ENCODE results near the gene UBXN11.
A peak's percentile ranks its signal among the peaks of the same experiment; 100 is the strongest.

The UBXN11 gene

GRCh38 chr1:26285366-26286063 is 20.9 kb downstream of the UBXN11 start:
- no peak for DNase-seq (ENCODE audit: low read depth)

- DNase-seq (ENCODE audit: low read depth), result peak; percentile 87
These were observed 21.7 kb downstream of the UBXN11 start for GRCh38 chr1:26284597-26285347.

GRCh38 chr1:26283871-26284596 is 22.4 kb downstream of the UBXN11 start:
- DNase-seq (ENCODE audit: low read depth), result no peak

GRCh38 chr1:26283279-26283853 is 23.1 kb downstream of the UBXN11 start:
- DNase-seq (ENCODE audit: low read depth), result no peak

DNA sequence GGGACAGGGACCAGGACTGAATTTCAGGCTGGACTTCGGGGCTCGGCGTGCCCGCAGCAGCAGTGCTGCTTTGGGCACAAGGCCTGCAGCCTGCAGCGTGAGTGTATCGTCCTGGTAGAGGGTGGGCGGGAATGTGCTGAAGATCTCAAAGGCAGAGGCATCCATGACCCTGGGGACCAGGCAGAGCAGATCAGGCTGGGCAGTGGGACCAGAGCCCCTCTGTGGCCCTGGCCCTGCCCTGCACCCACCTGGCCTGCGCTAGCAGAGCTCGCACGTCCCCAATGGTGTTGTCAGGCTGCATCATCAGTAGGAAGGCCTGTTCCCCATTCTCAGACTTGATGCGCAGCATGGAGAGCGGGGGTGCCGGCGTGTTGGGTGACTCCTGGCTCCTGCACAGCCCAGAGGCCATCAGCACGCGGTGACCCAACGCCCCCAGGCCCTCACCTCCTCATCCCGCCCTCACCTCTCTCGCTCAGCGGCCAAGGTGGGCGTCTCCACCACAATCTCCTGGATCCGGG is 24.0 kb downstream of the UBXN11 start:
- DNase-seq (ENCODE audit: low read depth), result no peak

DNA sequence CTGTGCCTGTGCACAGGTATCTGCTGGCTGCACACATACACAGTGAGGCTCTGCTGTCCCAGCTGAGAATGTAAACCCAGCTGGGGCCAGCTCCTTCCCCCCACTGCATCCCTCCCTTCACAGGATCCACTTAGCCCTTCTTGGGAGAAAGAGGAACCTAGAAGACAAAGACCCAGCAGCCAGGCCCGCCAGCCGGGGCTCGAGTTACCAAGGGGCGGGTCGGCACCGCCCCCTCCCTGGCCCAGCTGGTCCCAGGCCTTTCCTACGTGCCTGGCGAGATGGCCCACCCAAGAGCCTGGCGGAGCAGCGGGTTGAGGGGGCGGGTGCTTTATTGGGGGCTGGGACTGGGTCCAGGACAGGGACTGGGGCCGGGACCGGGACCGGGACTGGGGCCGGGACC is 24.5 kb downstream of the UBXN11 start:
- DNase-seq (ENCODE audit: low read depth), result no peak

DNA sequence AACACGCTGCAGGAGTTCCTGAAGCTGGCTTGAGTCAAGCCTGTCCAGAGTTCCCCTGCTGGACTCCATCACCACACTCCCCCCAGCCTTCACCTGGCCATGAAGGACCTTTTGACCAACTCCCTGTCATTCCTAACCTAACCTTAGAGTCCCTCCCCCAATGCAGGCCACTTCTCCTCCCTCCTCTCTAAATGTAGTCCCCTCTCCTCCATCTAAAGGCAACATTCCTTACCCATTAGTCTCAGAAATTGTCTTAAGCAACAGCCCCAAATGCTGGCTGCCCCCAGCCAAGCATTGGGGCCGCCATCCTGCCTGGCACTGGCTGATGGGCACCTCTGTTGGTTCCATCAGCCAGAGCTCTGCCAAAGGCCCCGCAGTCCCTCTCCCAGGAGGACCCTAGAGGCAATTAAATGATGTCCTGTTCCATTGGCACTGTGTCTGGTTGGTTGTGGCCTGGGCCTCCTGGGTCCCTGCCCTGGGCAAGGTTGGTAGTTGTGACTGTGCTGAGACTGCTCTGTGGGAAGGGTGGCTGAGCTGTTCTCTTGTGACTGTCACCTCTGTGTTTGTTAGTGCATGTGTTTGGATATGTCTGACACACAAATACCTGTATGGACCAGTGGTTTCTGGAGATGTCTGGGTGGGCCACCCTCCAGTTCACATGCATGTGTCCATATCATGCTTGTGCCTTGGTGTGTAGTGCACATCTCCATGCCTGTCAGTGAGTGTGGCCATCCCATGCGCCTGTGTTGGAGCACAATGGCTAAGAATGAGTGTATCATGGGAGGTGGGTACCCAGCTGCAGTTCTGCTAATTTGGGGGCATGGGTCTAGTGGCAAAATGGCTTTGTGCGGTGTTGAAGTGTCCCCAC is 25.1 kb downstream of the UBXN11 start:
- DNase-seq (ENCODE audit: low read depth), result no peak

DNA sequence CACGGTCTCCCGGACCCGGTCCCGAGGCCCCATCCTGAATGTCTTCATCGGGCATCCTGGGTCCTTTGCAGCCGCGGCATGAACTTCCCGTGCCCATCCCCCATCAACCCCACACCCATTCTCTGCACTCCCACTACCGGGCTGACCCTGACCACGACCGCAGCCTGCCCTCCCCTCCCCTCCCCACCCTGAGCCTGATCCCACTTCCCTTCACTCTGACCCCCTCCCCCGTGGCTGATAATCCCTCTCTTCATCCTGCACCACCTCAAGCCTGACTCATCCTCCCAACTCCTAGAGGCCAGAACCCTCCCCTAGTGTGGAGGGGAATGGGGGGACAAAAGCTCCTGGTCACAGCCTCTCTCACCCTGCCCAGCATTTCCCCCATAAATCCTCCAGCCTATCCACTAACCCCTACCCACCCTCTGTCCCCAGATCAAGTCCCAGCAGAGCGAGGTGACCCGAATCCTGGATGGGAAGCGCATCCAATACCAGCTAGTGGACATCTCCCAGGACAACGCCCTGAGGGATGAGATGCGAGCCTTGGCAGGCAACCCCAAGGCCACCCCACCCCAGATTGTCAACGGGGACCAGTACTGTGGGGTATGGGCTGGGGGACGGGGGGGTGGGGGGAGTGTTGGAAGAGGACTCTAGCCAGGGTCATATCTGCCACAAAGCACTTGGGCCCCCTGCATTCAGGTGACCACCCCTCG is 25.9 kb downstream of the UBXN11 start:
- no peak for DNase-seq (ENCODE audit: low read depth)

DNA sequence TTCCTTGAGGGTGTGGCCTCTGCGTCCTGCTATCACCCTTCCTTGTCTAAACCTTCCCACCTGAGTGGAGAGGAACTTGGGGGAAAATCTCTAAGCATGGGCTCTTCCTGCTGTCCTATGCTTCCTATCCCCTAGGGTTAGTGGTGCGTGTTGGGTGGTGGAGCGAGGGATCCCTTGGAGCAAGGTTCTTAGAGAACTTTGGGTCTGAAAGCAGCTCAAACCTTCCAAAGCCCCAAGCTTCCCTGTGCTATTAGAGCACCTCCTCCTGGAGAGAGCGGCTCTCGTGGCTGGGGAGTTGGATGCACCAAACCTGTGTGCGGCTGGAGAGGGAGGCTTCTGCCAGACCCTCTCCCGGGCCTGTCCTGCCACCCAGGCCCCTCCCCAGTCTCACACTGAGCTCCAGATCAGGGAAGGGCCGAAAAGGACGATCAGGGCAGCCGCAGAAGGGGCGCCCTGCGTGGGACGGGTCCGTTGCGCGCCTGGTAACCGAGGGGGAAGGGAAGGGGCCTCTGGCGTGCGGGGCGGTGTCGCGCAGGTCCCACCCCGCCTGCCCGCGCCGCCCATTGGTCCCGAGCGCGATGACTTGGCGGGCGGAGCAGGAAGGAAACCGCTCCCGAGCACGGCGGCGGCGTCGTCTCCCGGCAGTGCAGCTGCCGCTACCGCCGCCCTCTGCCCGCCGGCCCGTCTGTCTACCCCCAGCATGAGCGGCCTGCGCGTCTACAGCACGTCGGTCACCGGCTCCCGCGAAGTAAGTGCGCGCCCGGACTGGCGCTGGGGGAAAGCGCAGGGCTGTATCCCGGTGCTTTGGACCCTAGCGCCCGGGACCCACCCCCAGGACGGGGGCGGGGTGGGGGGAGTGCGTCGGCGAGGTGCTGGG is 26.7 kb downstream of the UBXN11 start, which contains the start of gene SH3BGRL3:
Gene SH3BGRL3 (plus strand): TSS at position 631 of the 877 bp plus-strand sequence. CDS start 70 bp downstream, at position 701.
- DNase-seq (ENCODE audit: low read depth), result peak; percentile 61

DNA sequence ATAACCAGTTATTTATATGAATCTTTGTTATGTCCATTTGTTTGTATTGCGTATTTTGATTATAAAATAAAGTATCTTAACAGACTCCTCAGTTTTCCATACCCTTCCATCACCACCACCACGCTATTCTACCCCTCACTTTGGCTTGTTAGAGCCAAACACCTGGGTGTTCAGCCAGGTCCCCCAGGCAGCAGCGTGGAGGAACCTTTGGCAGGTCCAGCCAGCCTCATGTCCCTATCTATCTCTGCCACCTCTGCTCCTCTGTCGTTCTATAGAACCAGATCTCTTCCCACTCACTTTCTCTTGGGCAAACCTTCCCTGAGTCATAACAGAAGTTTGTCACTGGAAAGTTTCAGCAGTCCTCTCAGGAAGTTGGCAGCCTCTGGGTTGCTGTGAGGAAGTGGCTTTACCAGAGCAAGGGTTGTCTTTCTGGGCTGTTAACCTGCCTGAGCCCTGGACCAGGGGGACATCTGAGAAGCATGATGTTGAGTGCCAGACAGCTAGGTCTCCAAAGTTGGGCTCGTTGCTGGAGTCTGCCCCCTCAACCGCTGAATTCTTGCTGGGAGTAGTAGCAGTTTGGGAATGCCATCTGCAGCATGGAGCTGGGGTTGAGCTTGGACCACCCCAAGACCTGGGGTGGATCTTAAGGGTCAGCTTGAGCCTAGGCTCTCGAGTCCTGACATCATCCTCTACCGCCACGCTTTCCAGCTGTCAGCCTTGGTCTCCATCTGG is 27.5 kb downstream of the UBXN11 start:
- DNase-seq (ENCODE audit: low read depth), result no peak

GRCh38 chr1:26278303-26278702 is 28.1 kb downstream of the UBXN11 start:
- no peak for DNase-seq (ENCODE audit: low read depth)

- no peak for DNase-seq (ENCODE audit: low read depth)
These were observed 28.7 kb downstream of the UBXN11 start for GRCh38 chr1:26277719-26278118.

GRCh38 chr1:26277261-26277661 is 29.2 kb downstream of the UBXN11 start:
- DNase-seq (ENCODE audit: low read depth), result no peak

DNA sequence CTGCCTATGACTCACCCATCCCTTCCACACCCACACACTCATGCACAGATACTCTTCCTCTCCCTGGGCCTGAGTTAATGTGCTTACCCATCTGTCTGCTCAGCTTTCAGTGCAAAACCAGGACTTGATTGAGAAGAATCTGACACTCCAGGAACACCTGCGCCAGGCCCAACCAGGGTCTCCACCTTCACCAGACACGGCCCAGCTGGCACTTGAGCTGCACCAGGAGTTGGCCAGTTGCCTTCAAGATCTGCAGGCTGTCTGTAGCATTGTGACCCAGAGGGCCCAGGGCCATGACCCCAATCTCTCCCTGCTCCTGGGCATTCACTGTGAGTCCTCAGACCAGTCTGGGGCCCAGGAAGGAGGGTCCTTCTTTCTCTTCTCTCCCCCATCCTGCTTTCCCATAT is 30.0 kb downstream of the UBXN11 start:
- no peak for DNase-seq (ENCODE audit: low read depth)

GRCh38 chr1:26275580-26276431 is 30.6 kb downstream of the UBXN11 start:
- DNase-seq (ENCODE audit: low read depth), result peak; percentile 67

DNA sequence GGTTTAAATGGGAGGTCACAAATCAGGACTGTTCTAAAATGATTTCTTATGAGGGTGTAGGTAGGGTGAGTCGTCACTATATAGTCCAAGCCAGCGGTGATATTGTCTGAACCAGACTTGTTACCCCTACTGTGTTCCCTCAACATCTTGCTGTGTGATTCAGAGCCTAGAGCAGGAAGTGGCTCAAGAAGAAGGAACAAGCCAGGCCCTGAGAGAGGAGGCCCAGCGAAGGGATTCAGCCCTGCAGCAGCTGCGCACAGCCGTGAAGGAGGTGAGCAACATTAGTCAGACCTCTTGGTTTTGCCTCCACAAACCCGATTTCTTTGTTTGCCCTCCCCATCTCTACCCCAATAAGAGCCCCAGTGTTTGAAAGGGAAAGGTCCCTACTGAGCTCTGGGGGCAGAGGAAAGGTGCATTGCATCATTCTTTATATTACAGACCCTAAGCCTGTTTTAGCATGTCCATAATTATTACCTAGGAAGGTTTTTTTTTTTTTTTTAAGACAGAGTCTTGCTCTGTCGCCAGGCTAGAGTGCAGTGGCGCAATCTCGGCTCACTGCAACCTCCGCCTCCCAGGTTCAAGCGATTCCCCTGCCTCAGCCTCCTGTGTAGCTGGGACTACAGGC is 31.5 kb downstream of the UBXN11 start:
- no peak for DNase-seq (ENCODE audit: low read depth)

DNA sequence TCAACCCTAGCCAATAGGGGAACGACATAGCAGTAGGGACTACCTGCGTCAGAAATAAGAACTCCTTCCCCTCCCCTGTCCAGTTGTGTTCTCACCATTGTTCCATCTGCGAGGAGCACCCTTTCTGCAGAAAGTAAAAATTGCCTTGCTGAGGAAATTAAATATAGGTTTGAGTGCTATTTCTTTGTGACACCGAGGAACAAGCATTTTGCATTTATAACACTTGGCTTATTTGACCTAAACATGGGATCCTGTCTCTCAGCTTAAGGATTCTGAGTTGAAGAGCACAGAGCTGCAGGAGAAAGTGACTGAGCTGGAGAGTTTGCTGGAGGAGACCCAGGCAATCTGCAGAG is 37.3 kb downstream of the UBXN11 start:
- no peak for DNase-seq (ENCODE audit: low read depth)
